H9 (cell line): ENCODE measurements around the gene UTP4. TPM values are rescaled to one million over a fixed set of nuclear protein-coding genes. Genes with fewer than 3 reads are reported as not detected.

Experiments
- DNase-seq: peaks from one replicate; pipeline ENCODE4 v3.0.0-alpha.2; 2017
- H2AFZ ChIP-seq: one replicate; pipeline ENCODE4 v1.6.1; 2013; ENCODE audit warnings: mild to moderate bottlenecking, low read length, control low read depth, moderate library complexity
- H2AK5ac ChIP-seq: 2 replicates; pipeline ENCODE4 v1.6.1; 2013; ENCODE audit warnings: low read length, control low read depth, mixed read lengths; ENCODE audit not compliant: insufficient read length
- H2BK120ac ChIP-seq: one replicate; pipeline ENCODE4 v1.6.1; 2013; ENCODE audit warnings: low read depth, mild to moderate bottlenecking, low read length, control low read depth, inconsistent platforms; ENCODE audit not compliant: poor library complexity, severe bottlenecking
- H2BK12ac ChIP-seq: 2 replicates; pipeline ENCODE4 v1.6.1; 2013; ENCODE audit warnings: low read length, control low read depth, mixed read lengths, low read depth; ENCODE audit not compliant: insufficient read length
- H2BK15ac ChIP-seq: 2 replicates; pipeline ENCODE4 v1.6.1; 2013; ENCODE audit warnings: low read depth, low read length, control low read depth
- H2BK20ac ChIP-seq: one replicate; pipeline ENCODE4 v1.6.1; 2013; ENCODE audit warnings: low read depth, mild to moderate bottlenecking, low read length, control low read depth, inconsistent platforms; ENCODE audit not compliant: poor library complexity, severe bottlenecking
- H2BK5ac ChIP-seq: 2 replicates; pipeline ENCODE4 v1.6.1; 2013; ENCODE audit warnings: low read length, control low read depth, mixed read lengths; ENCODE audit not compliant: insufficient read length
- H3K14ac ChIP-seq: 2 replicates; pipeline ENCODE4 v1.6.1; 2013; ENCODE audit warnings: low read length, control low read depth; ENCODE audit not compliant: insufficient read depth
- H3K18ac ChIP-seq: 2 replicates; pipeline ENCODE4 v1.6.1; 2013; ENCODE audit warnings: low read depth, mild to moderate bottlenecking, mixed read lengths, low read length, control low read depth; ENCODE audit not compliant: insufficient read length
- H3K23ac ChIP-seq: 2 replicates; pipeline ENCODE4 v1.6.1; 2013; ENCODE audit warnings: low read length, control low read depth, mixed read lengths, low read depth; ENCODE audit not compliant: insufficient read length
- H3K23me2 ChIP-seq: 2 replicates; pipeline ENCODE4 v1.6.1; 2013; ENCODE audit warnings: low read depth, mild to moderate bottlenecking, mixed read lengths, low read length, control low read depth; ENCODE audit not compliant: insufficient read length, poor library complexity, severe bottlenecking
- H3K27ac ChIP-seq: 2 replicates; pipeline ENCODE4 v1.5.1; 2013; ENCODE audit warnings: low read length, control low read depth, mixed read lengths, low read depth; ENCODE audit not compliant: insufficient read length
- H3K27me3 ChIP-seq: 2 replicates; pipeline ENCODE4 v1.6.1; 2013; ENCODE audit warnings: low read length, control low read depth, inconsistent platforms; ENCODE audit not compliant: insufficient read depth
- H3K4ac ChIP-seq: 2 replicates; pipeline ENCODE4 v1.6.1; 2013; ENCODE audit warnings: low read depth, mild to moderate bottlenecking, control low read depth, inconsistent platforms, low read length, moderate library complexity
- H3K4me1 ChIP-seq: 2 replicates; pipeline ENCODE4 v1.6.1; 2013; ENCODE audit warnings: low read length, control low read depth, inconsistent platforms; ENCODE audit not compliant: insufficient read depth
- H3K4me2 ChIP-seq: 2 replicates; pipeline ENCODE4 v1.6.1; 2013; ENCODE audit warnings: low read length, control low read depth, mixed read lengths; ENCODE audit not compliant: insufficient read length, insufficient read depth
- H3K56ac ChIP-seq: 2 replicates; pipeline ENCODE4 v1.6.1; 2013; ENCODE audit warnings: low read depth, mild to moderate bottlenecking, mixed read lengths, low read length, control low read depth; ENCODE audit not compliant: insufficient read length
- H3K79me1 ChIP-seq: 2 replicates; pipeline ENCODE4 v1.6.1; 2013; ENCODE audit warnings: low read depth, mild to moderate bottlenecking, moderate library complexity, low read length, control low read depth, inconsistent platforms; ENCODE audit not compliant: insufficient read depth, poor library complexity, severe bottlenecking
- H3K79me2 ChIP-seq: 2 replicates; pipeline ENCODE4 v1.6.1; 2013; ENCODE audit warnings: low read length, control low read depth, inconsistent platforms; ENCODE audit not compliant: insufficient read depth
- H3K9ac ChIP-seq: 2 replicates; pipeline ENCODE4 v1.6.1; 2013; ENCODE audit warnings: low read length, control low read depth, mixed read lengths; ENCODE audit not compliant: insufficient read length; ENCODE audit errors: extremely low read depth
- H3K9me3 ChIP-seq: one replicate; pipeline ENCODE4 v1.6.1; 2013; ENCODE audit warnings: low read depth, low read length, inconsistent platforms; ENCODE audit not compliant: control insufficient read depth
- H3T11ph ChIP-seq: one replicate; pipeline ENCODE4 v1.6.1; 2013; ENCODE audit warnings: mild to moderate bottlenecking, low read length, control low read depth, inconsistent platforms
- H4K20me1 ChIP-seq: one replicate; pipeline ENCODE4 v1.6.1; 2013; ENCODE audit not compliant: control insufficient read depth, insufficient read length, insufficient read depth
- H4K5ac ChIP-seq: 2 replicates; pipeline ENCODE4 v1.6.1; 2013; ENCODE audit warnings: low read depth, mild to moderate bottlenecking, mixed read lengths, low read length, control low read depth; ENCODE audit not compliant: insufficient read length
- H4K8ac ChIP-seq: replicated peaks from 2 replicates; pipeline ENCODE4 v1.6.1; 2013; ENCODE audit warnings: low read length, control low read depth, mixed read lengths, low read depth; ENCODE audit not compliant: insufficient read length
- H4K91ac ChIP-seq: 2 replicates; pipeline ENCODE4 v1.6.1; 2013; ENCODE audit warnings: low read depth, mild to moderate bottlenecking, moderate library complexity, mixed read lengths, low read length, control low read depth; ENCODE audit not compliant: insufficient read length
- H3K27ac Mint-ChIP-seq, 3 experiments: 2 replicates in 2 of 3; 3 replicates in 1 of 3; pipeline ENCODE4 v1.8.0; 2020 to 2021; ENCODE audit warnings: mixed read lengths in 3 of 3, mild to moderate bottlenecking in 1 of 3, moderate library complexity in 1 of 3
- H3K27me3 Mint-ChIP-seq: 2 replicates; pipeline ENCODE4 v1.8.0; 2021; ENCODE audit warnings: low read depth, mild to moderate bottlenecking, moderate library complexity, mixed read lengths
- H3K36me3 Mint-ChIP-seq, 3 experiments: 2 replicates in 2 of 3; 3 replicates in 1 of 3; pipeline ENCODE4 v1.8.0; 2020 to 2021; ENCODE audit warnings: low read depth in 3 of 3, mixed read lengths in 3 of 3; ENCODE audit not compliant: insufficient read depth in 1 of 3
- H3K4me1 Mint-ChIP-seq, 2 experiments: 2 replicates each; pipeline ENCODE4 v1.8.0; 2020; ENCODE audit warnings: mixed read lengths in 2 of 2
- H3K4me3 Mint-ChIP-seq, 2 experiments: 2 replicates in 1 of 2; 3 replicates in 1 of 2; pipeline ENCODE4 v1.8.0; 2020 to 2021; ENCODE audit warnings: mild to moderate bottlenecking in 2 of 2, mixed read lengths in 2 of 2, moderate library complexity in 1 of 2
- H3K9me3 Mint-ChIP-seq, 2 experiments: 2 replicates in 1 of 2; 3 replicates in 1 of 2; pipeline ENCODE4 v1.8.0; 2020; ENCODE audit warnings: mild to moderate bottlenecking in 2 of 2, mixed read lengths in 2 of 2, moderate library complexity in 1 of 2
- WGBS: extraction: QIAGEN DNeasy Blood & Tissue Kit; methylation state at CpG from one replicate; pipeline ENCODE4 v1.1.7; 2013; ENCODE audit warnings: missing lambda C conversion rate, low lambda C conversion rate, mixed read lengths; ENCODE audit not compliant: insufficient read length; ENCODE audit errors: extremely low coverage; 5-methylcytosine and 5-hydroxymethylcytosine counted together
- total RNA-seq: library from RNA; stranded (reverse); gene quantifications from 2 replicates; pipeline ENCODE4 v1.2.1, GENCODE V29; 2021
- TF ChIP-seq, protein P1 (sequence below): fragments of 200-600 bp; sonication (generic); conservative IDR thresholded peaks from 3 replicates; pipeline ENCODE4 v1.8.0; 2021; ENCODE audit warnings: antibody characterized with exemption, mild to moderate bottlenecking

Gene UTP4
- total RNA-seq, 1 experiment from 2014 or later = 94.0 TPM

DNA sequence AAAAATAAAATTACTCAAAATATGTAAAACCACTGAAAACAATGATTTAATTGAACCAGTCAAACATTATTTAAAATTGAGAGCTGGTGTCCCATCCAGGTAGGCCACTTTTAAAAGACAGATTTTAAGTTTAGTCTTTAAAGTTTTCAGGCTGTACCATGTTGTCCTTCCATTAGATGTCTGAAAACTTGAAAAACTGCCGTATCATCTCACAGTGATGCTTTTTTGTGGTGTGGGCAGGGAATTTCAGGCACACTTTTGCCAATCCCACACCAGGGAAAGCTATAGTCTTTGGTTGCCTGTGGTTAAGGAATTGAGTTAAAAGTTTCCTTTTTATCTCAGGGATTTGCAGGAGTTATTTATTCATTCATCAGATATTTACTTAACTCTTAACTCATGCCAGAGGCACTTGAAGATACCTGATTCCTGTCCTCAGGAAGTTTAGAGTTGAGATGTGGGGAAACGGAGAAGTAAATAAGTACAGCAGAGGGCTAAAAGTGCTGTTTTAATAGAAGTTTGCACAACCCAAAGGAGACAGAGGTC is 57.7 kb downstream of the UTP4 start:
- no peak for DNase-seq
- Histone ChIP-seq H3T11ph (no peak overlapping the region), H3K56ac (no peak overlapping the region), H4K8ac (no peak overlapping the region), H3K27ac (no peak overlapping the region), H2BK12ac (no peak overlapping the region), H2BK120ac (no peak overlapping the region), H3K79me2 (peaks cover 2% of the 10 kb centered on the region; the same call in 1 of the 2 replicates), H2AK5ac (no peak overlapping the region), H3K14ac (no peak overlapping the region), H3K9ac (no peak overlapping the region), H3K23me2 (peaks cover 12% of the 10 kb centered on the region), H3K23ac (no peak overlapping the region), H3K4me1 (no peaks in the 10 kb centered on the region; the same call in 1 of the 2 replicates), H3K27me3 (no peaks in the 10 kb centered on the region), H2BK15ac (no peak overlapping the region), H3K18ac (no peak overlapping the region), H3K79me1 (peaks cover 3% of the 10 kb centered on the region), H4K91ac (no peak overlapping the region), H4K20me1 (no peaks in the 10 kb centered on the region), H3K4me2 (no peak overlapping the region), H2BK5ac (no peak overlapping the region), H3K9me3 (no peaks in the 10 kb centered on the region), H4K5ac (no peak overlapping the region), H3K4ac (no peak overlapping the region), H2BK20ac (no peak overlapping the region), H2AFZ (no peak overlapping the region)
- no CpG with 5 or more reads among the region's 2 CpGs for WGBS
- no peaks in the 10 kb centered on the region for H3K9me3 Mint-ChIP-seq
- peak overlapping the region in 1 of 3 experiments; percentile 66; a peak in 1 of 7 replicates for H3K27ac Mint-ChIP-seq
- peaks cover 2 to 6% (median 5%) of the 10 kb centered on the region in 3 experiments; a peak in 6 of 7 replicates for H3K36me3 Mint-ChIP-seq
- H3K4me1 Mint-ChIP-seq = peaks cover 18 to 25% of the 10 kb centered on the region in 2 experiments
- H3K4me3 Mint-ChIP-seq = no peak overlapping the region
- TF ChIP-seq, protein P1, sequence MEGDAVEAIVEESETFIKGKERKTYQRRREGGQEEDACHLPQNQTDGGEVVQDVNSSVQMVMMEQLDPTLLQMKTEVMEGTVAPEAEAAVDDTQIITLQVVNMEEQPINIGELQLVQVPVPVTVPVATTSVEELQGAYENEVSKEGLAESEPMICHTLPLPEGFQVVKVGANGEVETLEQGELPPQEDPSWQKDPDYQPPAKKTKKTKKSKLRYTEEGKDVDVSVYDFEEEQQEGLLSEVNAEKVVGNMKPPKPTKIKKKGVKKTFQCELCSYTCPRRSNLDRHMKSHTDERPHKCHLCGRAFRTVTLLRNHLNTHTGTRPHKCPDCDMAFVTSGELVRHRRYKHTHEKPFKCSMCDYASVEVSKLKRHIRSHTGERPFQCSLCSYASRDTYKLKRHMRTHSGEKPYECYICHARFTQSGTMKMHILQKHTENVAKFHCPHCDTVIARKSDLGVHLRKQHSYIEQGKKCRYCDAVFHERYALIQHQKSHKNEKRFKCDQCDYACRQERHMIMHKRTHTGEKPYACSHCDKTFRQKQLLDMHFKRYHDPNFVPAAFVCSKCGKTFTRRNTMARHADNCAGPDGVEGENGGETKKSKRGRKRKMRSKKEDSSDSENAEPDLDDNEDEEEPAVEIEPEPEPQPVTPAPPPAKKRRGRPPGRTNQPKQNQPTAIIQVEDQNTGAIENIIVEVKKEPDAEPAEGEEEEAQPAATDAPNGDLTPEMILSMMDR = no peak
- H3K27me3 Mint-ChIP-seq = no peaks in the 10 kb centered on the region
